Uterus (tissue), 2 donors: ENCODE results near the gene CYP2A7.
"Not testable (repeated sequence)": the region's sequence is repeated elsewhere in the genome, so short reads cannot be mapped to it uniquely, and the experiment has no call there.

ENCODE experiments used
- CTCF ChIP-seq, 4 experiments: fragments of 200-600 bp in 2 of 4; fragments of 450-650 bp in 2 of 4; sonication (generic) in 2 of 4; IDR thresholded peaks; one replicate each; pipeline ENCODE4 v1.5.1; 2016 to 2019; ENCODE audit warnings: antibody characterized with exemption in 4 of 4, mild to moderate bottlenecking in 2 of 4, moderate library complexity in 1 of 4
- POLR2A ChIP-seq, 2 donors: fragments of 450-650 bp; IDR thresholded peaks; one replicate each; pipeline ENCODE4 v1.6.1; 2016; ENCODE audit warnings: antibody characterized with exemption in 2 of 2, mild to moderate bottlenecking in 1 of 2, moderate library complexity in 1 of 2

GRCh38 chr19:40852467-40853152 lies 29.4 kb downstream of the CYP2A7 start:
- not testable (repeated sequence) for TF ChIP-seq CTCF, POLR2A (IDR thresholded peaks at IDR 0.05)
